K562 (cell line): ENCODE results near the gene TENM4. TPM values are rescaled to one million over a fixed set of nuclear protein-coding genes. Genes with fewer than 3 reads are reported as not detected.
A peak's percentile ranks its signal among the peaks of the same experiment; 100 is the strongest.

ENCODE experiments used
- ATAC-seq: fragments of 200-7000 bp; cut with Tn5 transposase; 3 replicates; pipeline ENCODE4 v1.9.1; 2020; ENCODE audit warnings: moderate library complexity
- BruUV-seq: library from RNA; stranded (reverse); fragments of 400-500 nt; replicated peaks from 2 replicates; lab custom pipeline; 2021; lab: Mats Ljungman, UMichigan
- CTCF ChIA-PET: fragments of 300-600 bp; formaldehyde crosslinking; extraction: SDS; loops from one replicate; lab custom pipeline; 2021; ENCODE audit warnings: low intra/inter-chr PET ratio; lab: Yijun Ruan, JAX
- POLR2A ChIA-PET: fragments of 300-600, 350-650 bp; sonication (Branson Sonifier 250); formaldehyde crosslinking; extraction: SDS; loops from one replicate; lab custom pipeline; 2021; ENCODE audit warnings: antibody characterized with exemption, inconsistent platforms; lab: Yijun Ruan, JAX
- DNase-seq, 4 experiments: peaks; one replicate each; pipeline versions ENCODE4 v3.0.0 to v3.0.0-alpha.2; 2011 to 2018; ENCODE audit warnings: low spot score in 3 of 4, mixed read lengths in 3 of 4; ENCODE audit errors: extremely low read depth in 1 of 4
- FAIRE-seq: peaks from 2 replicates; lab custom pipeline; 2011; peaks lifted over from hg19 to GRCh38; lab: Jason Lieb, UNC
- H2AFZ ChIP-seq: 2 replicates; pipeline ENCODE4 v1.6.0; 2011; ENCODE audit warnings: low read depth, low read length, control low read depth, inconsistent platforms
- H3K27ac ChIP-seq: fragments of 200-600 bp; 3 replicates; pipeline ENCODE4 v1.8.0; 2011; ENCODE audit warnings: low read depth, mild to moderate bottlenecking, control low read depth, inconsistent platforms, low read length, moderate library complexity, mixed read lengths; ENCODE audit errors: extremely low read depth
- H3K27me3 ChIP-seq, 2 experiments: fragments of 300-600 bp in 1 of 2; 2 replicates in 1 of 2; 3 replicates in 1 of 2; pipeline versions ENCODE4 v1.6.0 to v1.8.0; 2011; ENCODE audit warnings: inconsistent platforms in 2 of 2, low read length in 2 of 2, mild to moderate bottlenecking in 1 of 2, mixed read lengths in 1 of 2, moderate library complexity in 1 of 2; ENCODE audit not compliant: control insufficient read depth in 2 of 2, insufficient read depth in 2 of 2
- H3K36me3 ChIP-seq: fragments of 300-600 bp; 3 replicates; pipeline ENCODE4 v1.8.0; 2011; ENCODE audit warnings: mild to moderate bottlenecking, low read length, inconsistent platforms; ENCODE audit not compliant: control insufficient read depth, insufficient read depth
- H3K4me1 ChIP-seq, 2 experiments: fragments of 200-600 bp in 1 of 2; replicated peaks in 1 of 2; 2 replicates in 1 of 2; 3 replicates in 1 of 2; pipeline versions ENCODE4 v1.5.1 to v1.8.0; 2011; ENCODE audit warnings: inconsistent platforms in 2 of 2, low read length in 2 of 2, mild to moderate bottlenecking in 1 of 2, mixed read lengths in 1 of 2, moderate library complexity in 1 of 2; ENCODE audit not compliant: control insufficient read depth in 2 of 2, insufficient read depth in 2 of 2
- H3K4me2 ChIP-seq: 2 replicates; pipeline ENCODE4 v1.6.1; 2011; ENCODE audit warnings: low read length, control low read depth, inconsistent platforms, mixed read lengths; ENCODE audit not compliant: insufficient read depth
- H3K4me3 ChIP-seq: fragments of 200-600 bp; sonication (generic), shearing (Covaris generic); 2 replicates; pipeline ENCODE4 v1.5.1; 2016; ENCODE audit warnings: control low read depth, inconsistent platforms
- H3K79me2 ChIP-seq: fragments of 200-600 bp; 3 replicates; pipeline ENCODE4 v1.8.0; 2011; ENCODE audit warnings: low read length, inconsistent platforms; ENCODE audit not compliant: control insufficient read depth, insufficient read depth
- H3K9ac ChIP-seq, 2 experiments: 2 replicates each; pipeline versions ENCODE4 v1.6.0 to v1.6.1; 2011; ENCODE audit warnings: low read depth in 2 of 2, low read length in 2 of 2, control low read depth in 1 of 2, inconsistent platforms in 1 of 2, mild to moderate bottlenecking in 1 of 2, mixed read lengths in 1 of 2; ENCODE audit not compliant: insufficient read depth in 1 of 2
- H3K9me1 ChIP-seq: one replicate; pipeline ENCODE4 v1.6.0; 2011; ENCODE audit warnings: inconsistent platforms, mild to moderate bottlenecking, low read length, moderate library complexity; ENCODE audit not compliant: control insufficient read depth, insufficient read depth
- H3K9me3 ChIP-seq: replicated peaks from 2 replicates; pipeline ENCODE4 v1.5.1; 2011; ENCODE audit warnings: low read depth, low read length, inconsistent platforms; ENCODE audit not compliant: control insufficient read depth, insufficient read depth
- H4K20me1 ChIP-seq: replicated peaks from 2 replicates; pipeline ENCODE4 v1.6.1; 2011; ENCODE audit warnings: low read length, inconsistent platforms, mixed read lengths; ENCODE audit not compliant: control insufficient read depth, insufficient read depth
- C11orf30 ChIP-seq: fragments of 450-650 bp; IDR thresholded peaks from 2 replicates; pipeline ENCODE4 v1.6.1; 2016; ENCODE audit warnings: low read depth, mild to moderate bottlenecking
- CBX8 ChIP-seq: fragments of 200-600 bp; sonication (generic); IDR thresholded peaks from 2 replicates; pipeline ENCODE4 v1.6.1; 2012; ENCODE audit warnings: borderline replicate concordance, mixed run types, low read depth, mild to moderate bottlenecking, moderate library complexity, mixed read lengths, low read length, control low read depth, inconsistent platforms; ENCODE audit not compliant: poor library complexity, severe bottlenecking; ENCODE audit errors: extremely low read depth
- MAFF ChIP-seq: IDR thresholded peaks from 2 replicates; pipeline ENCODE4 v1.6.1; 2012; ENCODE audit warnings: low read length, improper control_type of control experiment
- MAFG ChIP-seq: fragments of 450-650 bp; conservative IDR thresholded peaks from 2 replicates; pipeline ENCODE4 v1.6.1; 2016; ENCODE audit warnings: missing genetic modification characterization, missing compliant biosample characterization
- RBM34 ChIP-seq: fragments of 200-400 bp; formaldehyde crosslinking; IDR thresholded peaks from 2 replicates; pipeline ENCODE4 v1.6.1; 2018; ENCODE audit warnings: low read length, borderline replicate concordance; ENCODE audit not compliant: insufficient read depth
- ZNF316 ChIP-seq: fragments of 450-650 bp; IDR thresholded peaks from 2 replicates; pipeline ENCODE4 v1.6.1; 2016
- WGBS: fragments of 100-300 bp; shearing (Covaris generic); methylation state at CpG from one replicate; pipeline ENCODE4 v1.1.6; 2016; ENCODE audit warnings: low coverage, mixed read lengths; ENCODE audit not compliant: insufficient coverage; ENCODE audit errors: missing lambda C conversion rate; 5-methylcytosine and 5-hydroxymethylcytosine counted together
- in situ Hi-C: fragments of 300-500 bp; cut with MboI; formaldehyde crosslinking; loops from 4 replicates; pipeline ENCODE4 v1.15.0; 2018; ENCODE audit warnings: inconsistent platforms, mixed read lengths
- intact Hi-C: fragments of 100-400 bp; cut with micrococcal nuclease; formaldehyde crosslinking; loops from 2 replicates; pipeline ENCODE4 v1.14.2; 2022
- polyA plus RNA-seq, 8 experiments: library from polyadenylated mRNA; depleted of rRNA in 4 of 8; stranded (reverse) in 5 of 8; unstranded in 3 of 8; fragments of >200 nt; fragmentation: Nextera tagmentation in 2 of 8; fragmentation: Illumina TruSeq in 1 of 8; extraction: Ambion mirVana in 2 of 8; extraction: Trizol in 1 of 8; gene quantifications; 2 replicates each; pipeline versions ENCODE4 v1.2.1 to v1.2.3, GENCODE V29; 2011 to 2014; ENCODE audit warnings: inconsistent platforms in 1 of 8, missing spikeins in 1 of 8
- total RNA-seq, 7 experiments: library from RNA; depleted of rRNA in 6 of 7; stranded (reverse); fragments of >200 nt in 6 of 7; fragmentation: Illumina TruSeq in 2 of 7; extraction: Trizol in 2 of 7; gene quantifications; 2 replicates each; pipeline versions ENCODE4 v1.2.1 to v1.2.3, GENCODE V29; 2011 to 2021; ENCODE audit warnings: low replicate concordance in 1 of 7
- TF ChIP-seq, protein P1 (sequence below): fragments of 450-650 bp; formaldehyde crosslinking; IDR thresholded peaks from 2 replicates; pipeline ENCODE4 v1.4.0; 2020; ENCODE audit warnings: mild to moderate bottlenecking

The TENM4 gene
- total and polyA plus RNA-seq, 9 of the 15 experiments (the other 6 are each of a cell fraction or from before 2014, with no cell fraction given) = 0.16 TPM; not detected in 8

GRCh38 chr11:79019975-79020374, 420.9 kb downstream of the TENM4 start:
- intact Hi-C loops (no loop called here), in situ Hi-C loops (no loop called here)
- Histone ChIP-seq H3K36me3 (no peaks in the 10 kb centered on the region), H2AFZ (no peak overlapping the region), H3K79me2 (no peaks in the 10 kb centered on the region), H3K9ac (no peak overlapping the region), H3K4me3 (no peak overlapping the region), H3K9me3 (no peaks in the 10 kb centered on the region), H3K27ac (no peak overlapping the region), H3K27me3 (no peaks in the 10 kb centered on the region), H3K9me1 (no peaks in the 10 kb centered on the region), H3K4me1 (no peaks in the 10 kb centered on the region), H3K4me2 (no peak overlapping the region), H4K20me1 (no peaks in the 10 kb centered on the region)
- CTCF ChIA-PET = no interaction called here
- 0% methylated on average over 4 of the region's 4 CpGs for WGBS
- POLR2A ChIA-PET = interaction anchor here (1.2 kb wide), 1 partner anchor 17 kb away, joined by 6 read pairs; no protein-coding TSS in a partner anchor
- DNase-seq = no peak
- no peak for ATAC-seq
- no peak for TF ChIP-seq RBM34
- TF ChIP-seq, protein P1, sequence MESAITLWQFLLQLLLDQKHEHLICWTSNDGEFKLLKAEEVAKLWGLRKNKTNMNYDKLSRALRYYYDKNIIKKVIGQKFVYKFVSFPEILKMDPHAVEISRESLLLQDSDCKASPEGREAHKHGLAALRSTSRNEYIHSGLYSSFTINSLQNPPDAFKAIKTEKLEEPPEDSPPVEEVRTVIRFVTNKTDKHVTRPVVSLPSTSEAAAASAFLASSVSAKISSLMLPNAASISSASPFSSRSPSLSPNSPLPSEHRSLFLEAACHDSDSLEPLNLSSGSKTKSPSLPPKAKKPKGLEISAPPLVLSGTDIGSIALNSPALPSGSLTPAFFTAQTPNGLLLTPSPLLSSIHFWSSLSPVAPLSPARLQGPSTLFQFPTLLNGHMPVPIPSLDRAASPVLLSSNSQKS (CRISPR knock-in tag) = no peak
- no TSS peak for BruUV-seq
- FAIRE-seq = no peak

- no peaks in the 10 kb centered on the region for H3K79me2 ChIP-seq
- in situ Hi-C loops = no loop called here
- CTCF ChIA-PET = no interaction called here
- H3K4me2 ChIP-seq = no peak overlapping the region
- no peak overlapping the region for H2AFZ ChIP-seq
- H3K27ac ChIP-seq = no peak overlapping the region
- H4K20me1 ChIP-seq = no peaks in the 10 kb centered on the region
- TF ChIP-seq CBX8 (no peak), MAFG (0 out of 2 replicates have a peak, but pooled peaks have one; percentile 12), MAFF (0 out of 2 replicates have a peak, but pooled peaks have one; percentile 13), ZNF316 (peak; percentile 35; the same call in 1 of the 2 replicates), C11orf30 (peak; percentile 23; the same call in 1 of the 2 replicates)
- H3K36me3 ChIP-seq = no peaks in the 10 kb centered on the region
- ATAC-seq = no peak
- POLR2A ChIA-PET = no interaction called here
- no peaks in the 10 kb centered on the region for H3K9me1 ChIP-seq
- no peaks in the 10 kb centered on the region for H3K27me3 ChIP-seq
- H3K9ac ChIP-seq = no peak overlapping the region
- DNase-seq = no peak
- no peaks in the 10 kb centered on the region for H3K4me1 ChIP-seq
- intact Hi-C loops = no loop called here
- no peak overlapping the region for H3K4me3 ChIP-seq
- BruUV-seq = no TSS peak
- FAIRE-seq = no peak
- no peaks in the 10 kb centered on the region for H3K9me3 ChIP-seq
Measured at GRCh38 chr11:79019277-79019676, 421.6 kb downstream of the TENM4 start.
